HG02588 (cell line): Measurements from ENCODE around the gene CHST11.
A peak's percentile ranks its signal among the peaks of the same experiment; 100 is the strongest.
"Not testable (repeated sequence)": the region's sequence is repeated elsewhere in the genome, so short reads cannot be mapped to it uniquely, and the experiment has no call there.

Experiments used
- ATAC-seq: cut with Tn5 transposase; IDR thresholded peaks from one replicate; pipeline ENCODE4 v1.9.1; 2021; ENCODE audit warnings: mild to moderate bottlenecking, moderate library complexity; ENCODE audit not compliant: unreplicated experiment

CHST11 gene

DNA sequence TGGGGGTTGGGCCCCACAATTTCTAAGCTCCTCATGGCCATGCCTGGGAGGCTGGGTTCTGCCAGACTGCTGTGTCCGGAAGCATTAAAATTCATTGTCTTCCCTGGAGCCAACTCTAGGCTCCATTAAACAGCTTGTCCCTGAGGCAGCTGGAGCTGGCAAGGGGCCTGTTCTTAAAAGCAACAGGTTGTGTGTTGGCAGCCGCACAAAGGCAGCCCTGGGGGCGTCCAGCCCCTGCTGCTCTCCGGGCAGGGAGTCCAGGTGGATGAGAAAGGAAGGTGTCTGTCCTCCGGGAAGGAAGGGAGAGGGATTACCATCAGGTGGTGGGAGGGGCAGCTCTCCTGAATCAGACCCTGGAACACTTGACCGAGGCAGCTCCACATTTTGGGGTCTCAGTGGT, 98.9 kb downstream of the CHST11 start:
- no peak for ATAC-seq

DNA sequence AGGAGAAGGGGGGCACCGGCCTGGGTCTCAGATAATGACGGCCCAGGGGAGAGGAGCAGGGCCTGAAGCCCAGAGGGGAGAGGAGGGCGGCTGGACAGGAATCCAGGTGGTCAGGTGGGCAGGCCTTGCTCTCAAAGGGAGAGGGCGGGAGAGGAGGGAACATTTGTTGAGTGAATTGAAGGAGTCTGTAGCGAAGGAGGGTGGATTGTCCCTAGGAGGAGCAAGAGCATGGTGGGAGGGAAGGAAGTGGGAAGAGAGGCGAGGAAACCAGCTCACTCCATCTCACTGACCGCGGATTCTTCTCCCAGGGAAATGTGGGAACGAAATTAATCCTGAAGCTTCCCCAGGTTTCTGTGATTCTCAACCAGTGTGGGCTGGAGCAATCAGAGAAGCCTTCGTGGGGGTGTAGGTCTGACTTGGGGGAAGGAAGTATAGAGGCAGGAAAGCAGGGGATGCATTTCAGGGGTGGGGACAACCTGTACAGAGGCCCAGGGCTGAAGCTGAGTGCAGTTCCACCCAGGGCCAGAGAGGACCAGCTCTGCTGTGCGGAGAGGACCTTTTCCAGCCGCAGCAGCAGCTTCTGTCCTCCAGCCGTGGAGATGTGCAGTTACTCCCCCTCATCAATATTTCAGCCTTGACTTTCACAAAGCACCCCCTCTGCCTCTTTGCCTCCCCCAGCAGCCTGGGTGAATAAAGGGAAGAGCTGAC, 100.9 kb downstream of the CHST11 start:
- ATAC-seq: no peak

DNA sequence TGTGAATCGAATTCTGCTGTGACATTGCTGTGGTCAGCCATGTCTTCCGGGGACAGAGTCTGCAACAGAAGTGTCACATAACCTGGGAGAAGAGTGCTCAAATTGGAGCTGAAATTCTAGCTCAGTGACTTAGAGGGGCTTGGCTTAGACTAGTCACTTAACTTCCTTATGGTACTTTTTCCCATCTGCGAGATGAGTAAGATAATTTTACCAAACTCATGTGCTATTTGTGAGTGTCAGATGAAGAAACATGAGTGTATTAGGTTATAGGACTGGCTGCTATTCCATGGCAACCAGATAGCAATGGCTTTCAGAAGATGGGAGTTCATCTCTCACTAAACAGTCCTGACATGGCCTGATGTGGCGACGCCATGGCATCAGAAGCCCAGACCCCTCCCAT, 104.1 kb downstream of the CHST11 start:
- no peak for ATAC-seq

DNA sequence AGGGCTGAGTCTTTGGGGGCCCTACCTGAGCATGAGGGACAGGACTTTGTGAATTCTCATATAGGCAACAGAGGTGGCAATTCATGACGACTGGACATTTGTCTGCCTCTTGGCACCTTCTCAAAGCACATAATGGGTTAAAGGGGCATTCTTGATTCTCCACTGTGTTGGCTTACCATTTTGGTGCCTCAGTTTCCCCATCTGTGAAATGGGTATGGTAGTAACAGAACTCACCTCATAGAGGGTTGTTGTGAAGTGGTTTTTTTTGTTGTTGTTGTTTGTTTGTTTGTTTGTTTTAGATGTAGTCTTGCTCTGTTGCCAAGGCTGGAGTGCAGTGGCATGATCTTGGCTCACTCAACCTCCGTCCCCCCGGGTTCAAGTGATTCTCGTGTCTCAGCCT, 106.0 kb downstream of the CHST11 start:
- no peak for ATAC-seq

DNA sequence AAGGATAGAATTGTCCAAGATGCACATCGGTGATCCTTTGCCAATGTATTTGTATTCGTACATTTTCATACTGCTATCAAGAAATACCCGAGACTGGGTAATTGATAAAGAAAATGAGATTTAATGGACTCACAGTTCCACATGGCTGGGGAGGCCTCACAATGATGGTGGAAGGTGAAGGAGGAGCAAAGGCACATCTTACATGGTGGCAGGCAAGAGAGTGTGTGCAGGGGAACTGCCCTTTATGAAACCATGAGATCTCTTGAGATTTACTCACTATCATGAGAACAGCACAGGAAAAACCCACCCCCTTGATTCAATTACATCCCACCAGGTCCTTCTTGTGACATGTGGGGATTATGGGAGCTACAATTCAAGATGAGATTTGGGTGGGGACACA, 107.9 kb downstream of the CHST11 start:
- not testable (repeated sequence) for ATAC-seq

DNA sequence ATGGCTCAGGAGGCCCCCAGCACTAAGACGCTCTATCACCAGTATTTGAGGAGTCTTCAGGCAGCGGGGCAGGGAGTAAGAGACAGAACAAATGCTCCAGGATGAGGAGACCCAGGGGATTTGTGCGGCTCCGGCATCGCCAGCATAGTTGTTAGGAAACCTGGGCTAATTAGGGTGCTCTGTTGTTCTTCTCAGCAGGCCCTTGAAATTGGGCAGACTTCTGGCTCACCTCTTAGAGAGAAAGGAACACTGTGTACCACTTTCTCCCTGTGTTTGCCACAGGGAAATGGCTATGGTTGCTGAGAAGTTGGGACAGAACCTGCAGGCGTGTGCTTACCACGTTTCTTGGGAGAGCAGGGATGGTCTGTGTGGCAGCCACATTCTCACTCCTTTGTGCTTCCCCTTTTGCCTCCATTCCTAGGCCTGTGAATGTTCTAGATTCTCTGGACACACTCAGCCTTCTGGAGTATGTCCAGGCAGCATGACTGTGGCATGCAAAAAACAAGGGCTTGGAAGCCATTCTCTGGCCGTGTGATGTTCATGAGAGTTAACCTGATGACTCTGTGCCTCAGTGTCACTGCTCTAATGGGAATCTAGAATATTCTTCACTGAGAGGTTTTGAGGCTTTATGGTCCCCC, 109.0 kb downstream of the CHST11 start:
- no peak for ATAC-seq

DNA sequence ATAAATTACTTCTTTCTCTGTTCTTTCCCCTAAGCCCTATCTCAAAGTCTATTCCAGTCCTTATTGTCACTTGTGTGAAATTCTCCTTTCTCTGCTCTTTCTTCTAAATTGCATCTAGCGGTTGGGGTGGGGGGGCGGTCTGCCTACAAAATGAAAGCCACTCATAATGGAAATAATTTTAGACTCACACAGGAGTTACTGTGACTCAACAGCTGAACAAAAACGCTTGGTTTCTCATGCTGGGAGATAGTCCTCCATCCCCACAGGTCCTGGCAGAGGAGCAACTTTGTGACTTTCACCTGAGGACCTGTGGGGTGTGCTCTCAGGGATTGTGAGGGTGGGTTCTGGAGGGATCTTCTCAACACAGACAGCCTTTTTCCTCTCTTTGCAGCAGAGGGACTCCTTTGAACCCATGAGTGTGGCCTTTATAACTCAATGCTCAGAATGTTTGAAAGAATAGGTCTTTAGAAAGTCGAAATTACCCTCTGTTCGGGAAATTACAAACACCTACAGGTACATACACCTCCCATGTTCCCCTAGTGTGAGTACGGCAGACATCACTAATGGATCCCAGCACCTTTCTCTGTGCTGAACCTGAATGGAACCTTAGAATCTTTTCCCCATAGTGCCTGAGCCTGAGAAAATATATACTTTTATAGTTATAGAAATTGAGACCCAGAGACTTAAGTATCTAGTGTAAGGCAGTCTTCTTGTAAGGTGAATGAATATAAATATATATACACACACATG, 109.7 kb downstream of the CHST11 start:
- no peak for ATAC-seq

DNA sequence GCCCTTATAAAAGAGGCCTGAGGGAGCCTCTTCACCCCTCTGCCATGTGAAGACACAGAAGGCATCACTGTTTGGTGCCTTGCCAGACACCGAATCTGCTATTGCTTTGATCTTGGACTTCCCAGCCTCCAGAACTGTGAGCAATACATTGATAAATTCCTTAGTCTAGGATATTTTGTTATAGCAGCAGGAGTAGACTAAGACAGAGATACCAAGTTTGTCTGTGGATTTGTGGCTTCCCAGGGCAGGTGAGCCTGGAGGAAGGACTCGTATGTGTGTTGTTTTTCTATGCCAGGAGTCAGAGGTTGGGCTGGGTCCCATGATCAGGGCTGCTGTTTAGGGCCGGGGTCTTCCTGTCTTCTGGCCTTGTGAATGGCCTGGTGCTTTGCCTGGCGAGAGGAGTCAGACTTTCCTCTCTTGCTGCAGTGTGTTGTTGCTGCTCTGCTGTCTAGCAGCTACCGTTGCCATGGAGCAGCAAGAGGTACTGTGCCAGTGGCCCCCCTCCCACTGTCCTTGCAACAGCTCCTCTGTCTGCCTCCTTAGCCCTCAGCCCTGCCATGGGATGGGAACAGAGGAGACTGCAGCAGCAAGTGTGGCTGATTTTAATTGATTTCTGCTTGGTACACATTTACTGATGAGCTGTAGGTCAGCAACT, 111.2 kb downstream of the CHST11 start:
- ATAC-seq: no peak

DNA sequence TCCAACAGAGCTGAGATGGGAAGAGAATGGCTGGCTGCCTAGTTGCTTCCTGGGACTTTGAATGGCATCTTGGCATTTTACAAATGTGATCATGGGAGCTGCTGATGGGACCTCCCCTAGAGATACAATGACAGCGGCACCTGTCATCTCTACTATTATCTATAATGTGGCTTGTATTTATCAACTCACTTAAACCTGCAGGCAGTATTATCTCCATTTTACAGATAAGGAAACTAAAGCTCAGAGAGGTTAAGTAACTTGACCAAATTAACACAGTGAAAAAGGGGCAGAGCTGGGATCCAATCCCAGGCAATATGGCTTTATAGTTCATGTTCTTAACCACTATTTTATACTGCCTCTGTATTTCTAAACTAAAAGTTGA, 111.7 kb downstream of the CHST11 start:
- ATAC-seq: no peak

DNA sequence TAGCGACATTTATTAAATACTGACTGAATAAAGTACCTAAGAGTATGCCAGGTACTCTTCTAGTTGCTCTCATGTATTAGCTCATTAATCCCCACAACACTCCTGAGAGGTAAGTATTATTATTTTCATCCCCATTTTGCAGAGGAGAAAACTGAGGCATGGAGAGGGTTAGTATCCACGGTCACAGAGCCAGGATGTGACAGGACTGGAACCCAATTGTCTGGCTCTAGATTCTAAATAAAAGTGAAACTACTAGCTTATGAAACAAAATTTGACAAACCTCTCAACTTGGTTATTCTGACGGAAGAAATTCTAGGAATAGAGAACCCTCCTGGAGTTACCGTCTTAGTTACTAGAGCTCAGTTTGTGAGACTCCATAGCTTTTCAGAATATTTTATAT, 112.2 kb downstream of the CHST11 start:
- no peak for ATAC-seq

DNA sequence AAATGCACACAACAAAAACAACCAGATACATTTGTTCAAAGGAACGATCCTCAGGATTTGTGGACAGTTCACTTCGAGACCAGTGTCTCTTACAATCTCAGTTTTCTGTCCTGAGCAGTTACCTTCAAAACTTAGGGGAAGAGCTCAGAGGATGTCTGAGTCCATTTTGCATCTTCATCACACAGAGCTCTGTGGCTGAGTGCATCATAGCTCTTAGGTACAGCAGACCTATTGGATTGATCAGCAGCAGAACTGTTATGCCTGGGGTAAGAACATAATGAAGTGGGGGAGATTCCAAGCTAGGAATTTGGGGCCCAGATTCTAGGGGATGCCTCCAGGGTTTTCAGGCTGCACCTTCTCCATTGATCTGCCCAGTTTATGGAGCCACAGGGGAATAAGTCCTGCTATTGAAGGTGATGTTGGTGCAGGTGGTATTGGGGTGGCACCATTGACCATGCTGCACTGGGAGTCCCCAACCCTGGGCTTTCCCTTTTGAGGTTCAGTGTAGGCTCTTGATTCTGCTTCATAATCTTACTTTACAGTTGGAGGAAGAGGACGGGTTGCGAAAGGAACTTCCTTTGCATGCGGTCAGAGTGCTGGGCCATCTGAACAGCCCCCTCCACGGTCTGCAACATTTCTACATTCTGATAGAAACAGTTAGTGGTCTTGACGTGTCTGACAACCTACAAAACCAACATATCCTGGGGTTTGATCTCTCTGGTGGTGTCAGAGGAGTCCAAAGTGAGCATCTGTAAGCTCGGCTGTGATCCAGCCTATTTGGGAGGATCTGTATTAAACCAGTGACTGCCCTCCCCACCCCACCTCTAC, 112.8 kb downstream of the CHST11 start:
- ATAC-seq: peak; percentile 82

DNA sequence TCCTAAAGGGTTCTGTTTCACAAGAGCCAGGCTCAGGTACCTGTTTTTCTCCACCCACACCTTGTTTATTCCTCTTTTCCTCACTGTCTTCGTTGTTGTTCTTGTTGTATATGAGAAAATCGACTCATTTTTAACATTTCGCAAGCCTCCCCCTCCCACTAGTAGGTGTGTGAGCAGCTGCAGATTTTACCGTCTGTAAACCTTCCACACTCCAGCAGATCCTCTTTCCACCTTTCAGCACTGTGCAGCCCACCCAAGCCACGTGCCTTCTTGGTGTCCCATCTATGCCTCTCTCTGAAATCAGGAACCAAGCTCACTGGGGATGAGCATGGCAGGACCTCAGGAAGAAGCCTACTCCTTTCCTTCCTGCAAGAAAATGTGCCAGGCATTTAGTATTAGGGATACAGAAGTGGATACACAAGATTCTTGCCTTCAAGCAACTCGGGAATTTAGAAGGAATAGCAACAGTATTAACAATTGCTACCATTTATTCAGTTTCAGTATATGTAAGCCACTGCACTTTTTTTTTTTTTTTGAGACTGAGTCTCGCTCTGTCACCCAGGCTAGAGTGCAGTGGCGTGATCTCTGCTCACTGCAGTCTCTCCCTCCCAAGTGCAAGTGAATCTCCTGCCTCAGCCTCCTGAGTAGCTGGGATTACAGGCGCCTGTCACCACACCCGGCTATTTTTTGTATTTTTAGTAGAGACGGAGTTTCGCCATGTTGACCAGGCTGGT, 113.6 kb downstream of the CHST11 start:
- ATAC-seq: peak; percentile 17

DNA sequence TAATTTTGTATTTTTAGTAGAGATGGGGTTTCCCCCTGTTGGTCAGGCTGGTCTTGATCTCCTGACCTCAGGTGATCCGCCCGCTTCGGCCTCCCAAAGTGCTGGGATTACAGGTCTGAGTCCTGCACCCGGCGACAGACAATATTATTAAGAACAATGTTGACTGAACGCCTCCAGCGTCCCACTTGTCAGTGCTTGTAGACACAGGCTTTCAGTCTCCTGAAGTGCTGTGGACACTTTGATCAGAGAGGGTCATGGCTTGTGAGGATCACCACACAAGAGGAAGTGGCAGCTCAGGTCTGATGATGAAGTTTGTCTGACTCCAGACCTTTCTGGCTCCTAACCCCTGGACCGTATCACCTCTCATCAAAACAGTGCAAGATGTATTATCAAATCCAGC, 114.6 kb downstream of the CHST11 start:
- ATAC-seq: no peak

DNA sequence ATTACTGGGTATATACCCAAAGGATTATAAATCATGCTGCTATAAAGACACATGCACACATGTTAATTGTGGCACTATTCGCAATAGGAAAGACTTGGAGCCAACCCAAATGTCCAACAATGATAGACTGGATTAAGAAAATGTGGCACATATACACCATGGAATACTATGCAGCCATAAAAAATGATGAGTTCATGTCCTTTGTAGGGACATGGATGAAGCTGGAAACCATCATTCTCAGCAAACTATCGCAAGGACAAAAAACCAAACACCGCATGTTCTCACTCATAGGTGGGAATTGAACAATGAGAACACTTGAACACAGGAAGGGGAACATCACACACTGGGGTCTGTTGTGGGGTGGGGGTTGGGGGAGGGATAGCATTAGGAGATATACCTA, 117.6 kb downstream of the CHST11 start:
- not testable (repeated sequence) for ATAC-seq

DNA sequence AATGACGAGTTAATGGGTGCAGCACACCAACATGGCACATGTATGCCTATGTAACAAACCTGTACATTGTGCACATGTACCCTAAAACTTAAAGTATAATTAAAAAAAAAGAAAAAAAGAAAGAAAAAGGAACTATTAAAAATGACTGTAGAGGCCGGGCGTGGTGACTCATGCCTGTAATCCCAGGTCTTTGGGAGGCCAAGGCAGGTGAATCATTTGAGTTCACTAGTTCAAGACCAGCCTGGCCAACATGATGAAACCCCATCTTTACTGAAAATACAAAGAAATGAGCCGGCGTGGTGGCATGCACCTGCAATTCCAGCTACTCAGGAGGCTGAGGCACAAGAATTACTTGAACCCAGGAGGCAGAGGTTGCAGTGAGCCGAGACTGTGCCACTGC, 118.0 kb downstream of the CHST11 start:
- not testable (repeated sequence) for ATAC-seq

DNA sequence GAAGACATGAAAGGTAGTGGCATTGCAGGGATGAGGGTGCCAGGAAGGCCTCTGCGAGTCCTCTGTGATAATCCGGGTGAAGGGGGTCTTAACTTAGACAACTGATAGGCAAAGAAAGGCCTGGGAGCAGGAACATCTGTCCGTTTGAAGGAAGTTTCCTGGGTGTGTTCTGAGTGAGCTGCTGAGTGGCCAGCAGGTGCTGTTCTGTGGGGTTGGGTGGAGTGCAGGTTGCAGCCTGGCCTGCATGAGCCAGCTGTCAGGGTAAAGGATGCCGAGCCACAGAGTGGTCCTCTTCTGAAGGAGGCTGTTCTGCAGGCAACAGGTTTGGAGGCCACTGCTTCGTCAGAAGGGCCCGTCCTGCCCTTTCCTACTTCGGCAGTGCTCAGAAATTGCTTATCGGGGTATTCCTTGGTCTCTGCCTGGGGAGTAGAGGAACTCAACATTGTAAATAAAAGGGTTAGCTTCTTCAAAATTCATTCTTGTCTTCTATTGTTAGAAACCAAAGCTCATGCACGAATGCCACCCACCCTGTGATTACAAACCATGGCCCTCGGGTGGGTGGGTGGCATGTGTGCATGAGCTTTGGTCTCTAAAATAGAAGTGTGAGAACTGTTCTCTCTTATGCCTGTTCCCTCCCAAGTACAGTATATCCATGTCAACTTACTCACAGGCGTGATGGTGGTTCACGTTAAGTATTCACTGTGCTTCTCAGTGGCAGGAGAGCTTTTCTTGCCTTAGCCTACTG, 118.9 kb downstream of the CHST11 start:
- no peak for ATAC-seq

DNA sequence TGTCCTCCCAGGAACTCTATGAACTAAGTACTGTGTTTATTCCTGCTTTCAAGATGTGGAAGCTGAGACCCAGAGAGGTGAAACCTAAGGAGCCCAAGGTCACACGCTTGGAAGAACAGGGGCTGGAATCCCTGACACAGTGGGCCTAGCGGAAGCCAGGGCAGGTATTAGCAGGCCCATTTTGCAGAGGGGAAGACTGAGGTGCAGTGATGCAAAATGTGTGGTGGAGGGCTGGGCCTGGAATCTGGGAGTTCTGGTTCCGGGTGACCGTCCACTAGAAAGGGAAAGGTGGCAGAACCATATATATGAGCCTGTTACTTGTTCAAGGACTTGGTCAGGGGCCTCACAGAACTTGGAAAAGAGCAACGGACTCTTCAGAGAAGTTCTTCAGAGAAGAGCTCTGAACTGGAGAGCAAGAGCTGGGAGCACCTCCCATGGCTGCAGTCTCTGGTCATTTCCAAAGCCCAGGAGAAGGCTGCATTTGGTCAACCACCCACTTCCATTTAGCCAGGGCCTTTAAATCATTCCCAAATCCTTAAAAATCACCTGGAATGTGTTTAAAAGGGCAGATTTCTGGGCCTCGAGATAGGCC, 119.5 kb downstream of the CHST11 start:
- ATAC-seq: no peak

DNA sequence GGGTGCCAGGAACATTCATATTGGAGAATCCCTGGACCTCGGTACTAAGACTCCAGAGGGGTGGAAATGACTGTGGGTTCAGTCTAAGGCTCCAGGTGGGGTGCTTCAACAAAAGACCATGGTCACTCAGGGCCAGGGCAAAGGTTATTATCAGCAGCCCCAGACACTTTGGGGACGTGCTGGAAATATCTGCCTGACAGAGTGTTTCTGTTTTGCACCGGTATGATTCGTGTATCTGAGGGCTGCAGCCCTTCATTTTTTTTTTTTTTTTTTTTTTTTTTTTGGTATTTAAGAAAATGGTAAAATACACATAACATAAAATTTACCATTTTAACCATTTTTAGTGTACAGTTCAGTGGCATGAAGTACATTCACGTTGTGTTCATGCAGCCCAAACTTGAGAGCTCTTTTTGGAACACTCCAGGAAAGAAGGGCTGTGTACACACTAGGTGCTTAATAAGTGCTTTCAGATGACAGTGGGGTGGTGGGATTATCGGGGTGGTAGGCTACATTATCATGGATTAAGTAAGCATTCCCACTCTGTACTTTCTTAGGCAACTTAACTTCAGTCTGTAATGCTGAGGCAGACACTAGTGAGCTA, 120.3 kb downstream of the CHST11 start:
- no peak for ATAC-seq

DNA sequence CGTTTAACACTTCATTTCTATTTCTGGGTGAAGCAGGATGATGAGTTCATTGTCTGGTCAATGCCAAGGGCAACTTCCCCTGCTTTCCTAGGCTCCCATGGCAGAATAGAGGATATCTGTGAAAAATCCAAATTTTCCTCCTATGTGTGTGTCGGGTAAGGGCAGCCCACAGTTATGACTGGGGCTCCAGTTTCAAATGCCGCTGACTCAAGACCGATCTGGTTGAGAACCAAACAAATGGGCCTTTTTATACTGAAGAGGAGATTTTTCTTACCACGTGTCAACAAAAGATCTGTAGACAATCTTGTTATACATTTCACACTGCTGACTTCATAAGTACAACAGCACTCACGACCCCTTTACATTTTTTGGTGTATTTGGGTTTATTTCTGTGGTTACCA, 120.8 kb downstream of the CHST11 start:
- no peak for ATAC-seq
